WTC11 (cell line): ENCODE data around the gene COL4A5. TPM values are rescaled to one million over a fixed set of nuclear protein-coding genes. Genes with fewer than 3 reads are reported as not detected.

ENCODE experiments used
- ATAC-seq: fragments of 200-7000 bp; cut with Tn5 transposase; 2 replicates; pipeline ENCODE4 v1.10.0; 2021; ENCODE audit warnings: mild to moderate bottlenecking, moderate library complexity
- CTCF ChIA-PET: fragments of 300-600 bp; sonication (Branson Sonifier 250); formaldehyde crosslinking; loops from one replicate; lab custom pipeline; 2021; ENCODE audit warnings: antibody characterized with exemption; lab: Charles Lee
- POLR2A ChIA-PET: fragments of 350-600 bp; sonication (Branson Sonifier 250); formaldehyde crosslinking; loops from one replicate; lab custom pipeline; 2021; ENCODE audit warnings: antibody characterized with exemption; lab: Charles Lee
- DNase-seq: peaks from one replicate; pipeline ENCODE4 v3.0.0; 2021; ENCODE audit warnings: low spot score
- H3K27ac Mint-ChIP-seq: 2 replicates; pipeline ENCODE4 v1.8.0; 2021; ENCODE audit warnings: mixed read lengths
- H3K27me3 Mint-ChIP-seq: 2 replicates; pipeline ENCODE4 v1.8.0; 2021; ENCODE audit warnings: low read depth, mild to moderate bottlenecking, moderate library complexity, mixed read lengths
- H3K36me3 Mint-ChIP-seq: 2 replicates; pipeline ENCODE4 v1.8.0; 2021; ENCODE audit warnings: mixed read lengths
- H3K4me1 Mint-ChIP-seq: 2 replicates; pipeline ENCODE4 v1.8.0; 2022; ENCODE audit warnings: mixed read lengths
- H3K4me3 Mint-ChIP-seq: 2 replicates; pipeline ENCODE4 v1.8.0; 2021; ENCODE audit warnings: mild to moderate bottlenecking, moderate library complexity, mixed read lengths
- H3K9me3 Mint-ChIP-seq: 2 replicates; pipeline ENCODE4 v1.8.0; 2021; ENCODE audit warnings: mixed read lengths
- AFF4 ChIP-seq: sonication (generic); formaldehyde crosslinking; IDR thresholded peaks from 2 replicates; pipeline ENCODE4 v1.8.1; 2023; ENCODE audit warnings: mild to moderate bottlenecking, missing genetic modification reagents, borderline replicate concordance
- ATF6 ChIP-seq: sonication (generic); formaldehyde crosslinking; IDR thresholded peaks from 2 replicates; pipeline ENCODE4 v1.8.1; 2023; ENCODE audit warnings: mild to moderate bottlenecking, missing genetic modification reagents
- FOXK1 ChIP-seq: sonication (generic); formaldehyde crosslinking; IDR thresholded peaks from 2 replicates; pipeline ENCODE4 v1.8.0; 2022; ENCODE audit warnings: mild to moderate bottlenecking, moderate library complexity, missing genetic modification reagents
- JAZF1 ChIP-seq: fragments of 250-450 bp; sonication (Bioruptor Pico); IDR thresholded peaks from 2 replicates; pipeline ENCODE4 v1.9.0; 2021; ENCODE audit warnings: moderate library complexity, mild to moderate bottlenecking, inconsistent platforms
- JUN ChIP-seq: sonication (generic); formaldehyde crosslinking; IDR thresholded peaks from 2 replicates; pipeline ENCODE4 v1.8.0; 2023; ENCODE audit warnings: mild to moderate bottlenecking, missing genetic modification reagents
- NR2C2 ChIP-seq: sonication (generic); formaldehyde crosslinking; IDR thresholded peaks from 2 replicates; pipeline ENCODE4 v1.8.0; 2022; ENCODE audit warnings: mild to moderate bottlenecking, missing genetic modification reagents
- OVOL2 ChIP-seq: fragments of 250-450 bp; sonication (Bioruptor Pico); IDR thresholded peaks from 2 replicates; pipeline ENCODE4 v1.9.0; 2021; ENCODE audit warnings: mild to moderate bottlenecking, borderline replicate concordance
- PRDM15 ChIP-seq: sonication (generic); formaldehyde crosslinking; IDR thresholded peaks from 2 replicates; pipeline ENCODE4 v1.8.0; 2022; ENCODE audit warnings: missing genetic modification reagents
- PRRX2 ChIP-seq: fragments of 250-450 bp; sonication (Bioruptor Pico); IDR thresholded peaks from 2 replicates; pipeline ENCODE4 v1.8.0; 2021; ENCODE audit warnings: mild to moderate bottlenecking
- SMAD4 ChIP-seq: sonication (generic); formaldehyde crosslinking; IDR thresholded peaks from 2 replicates; pipeline ENCODE4 v1.8.0; 2022; ENCODE audit warnings: mild to moderate bottlenecking, missing genetic modification reagents
- ZNF317 ChIP-seq: sonication (generic); formaldehyde crosslinking; IDR thresholded peaks from 2 replicates; pipeline ENCODE4 v1.8.1; 2023; ENCODE audit warnings: low read depth, mild to moderate bottlenecking, moderate library complexity, missing genetic modification reagents, borderline replicate concordance
- ZNF396 ChIP-seq: fragments of 250-450 bp; sonication (Bioruptor Pico); IDR thresholded peaks from 2 replicates; pipeline ENCODE4 v1.8.0; 2021; ENCODE audit warnings: mild to moderate bottlenecking, moderate library complexity, borderline replicate concordance
- ZNF423 ChIP-seq: fragments of 250-450 bp; sonication (Bioruptor Pico); IDR thresholded peaks from 2 replicates; pipeline ENCODE4 v2.1.2; 2022; ENCODE audit warnings: mild to moderate bottlenecking, moderate library complexity
- ZNF425 ChIP-seq: fragments of 250-450 bp; sonication (Bioruptor Pico); conservative IDR thresholded peaks from 2 replicates; pipeline ENCODE4 v1.9.0; 2021; ENCODE audit warnings: mild to moderate bottlenecking
- total RNA-seq: library from RNA; stranded (reverse); gene quantifications from 3 replicates; pipeline ENCODE4 v1.2.3, GENCODE V29; 2021
- TF ChIP-seq, protein P1 (sequence below): sonication (generic); formaldehyde crosslinking; IDR thresholded peaks from 2 replicates; pipeline ENCODE4 v1.8.1; 2022; ENCODE audit warnings: low read depth, mild to moderate bottlenecking, moderate library complexity, missing genetic modification reagents, borderline replicate concordance
- TF ChIP-seq, protein P2 (sequence below): sonication (generic); formaldehyde crosslinking; IDR thresholded peaks from 2 replicates; pipeline ENCODE4 v1.8.0; 2022; ENCODE audit warnings: mild to moderate bottlenecking, missing genetic modification reagents
- TF ChIP-seq, protein P3 (sequence below): sonication (generic); formaldehyde crosslinking; IDR thresholded peaks from 2 replicates; pipeline ENCODE4 v1.8.1; 2022; ENCODE audit warnings: missing genetic modification reagents, borderline replicate concordance

The COL4A5 gene
- total RNA-seq, 1 experiment from 2014 or later, result 30.7 TPM

DNA sequence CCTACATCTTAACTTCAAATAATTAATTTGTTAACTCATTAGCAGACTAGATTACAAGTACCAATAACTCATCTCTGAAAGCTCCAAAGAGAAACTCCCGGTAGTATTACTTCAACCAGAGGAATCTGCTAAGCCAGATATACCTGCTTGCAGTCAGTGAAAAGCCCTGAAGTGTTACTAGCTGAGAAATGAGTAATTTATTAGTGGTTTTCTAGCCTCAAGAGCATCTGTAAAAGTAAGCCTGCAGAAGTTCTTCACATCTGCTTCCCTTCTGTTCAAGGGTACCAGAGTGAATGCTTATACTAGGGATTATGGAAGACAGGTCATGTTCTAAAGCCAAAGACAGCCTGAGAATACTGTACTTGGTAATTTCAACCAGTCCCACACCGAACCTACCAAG is 262.0 kb downstream of the COL4A5 start:
- Mint-ChIP-seq H3K4me3 (no peak overlapping the region), H3K4me1 (no peaks in the 10 kb centered on the region), H3K9me3 (no peaks in the 10 kb centered on the region), H3K36me3 (no peaks in the 10 kb centered on the region), H3K27me3 (no peaks in the 10 kb centered on the region; the same call in 1 of the 2 replicates), H3K27ac (no peak overlapping the region)
- POLR2A ChIA-PET, result no interaction called here
- DNase-seq (no peak), ATAC-seq (no peak)
- CTCF ChIA-PET, result no interaction called here
- TF ChIP-seq, protein P1, sequence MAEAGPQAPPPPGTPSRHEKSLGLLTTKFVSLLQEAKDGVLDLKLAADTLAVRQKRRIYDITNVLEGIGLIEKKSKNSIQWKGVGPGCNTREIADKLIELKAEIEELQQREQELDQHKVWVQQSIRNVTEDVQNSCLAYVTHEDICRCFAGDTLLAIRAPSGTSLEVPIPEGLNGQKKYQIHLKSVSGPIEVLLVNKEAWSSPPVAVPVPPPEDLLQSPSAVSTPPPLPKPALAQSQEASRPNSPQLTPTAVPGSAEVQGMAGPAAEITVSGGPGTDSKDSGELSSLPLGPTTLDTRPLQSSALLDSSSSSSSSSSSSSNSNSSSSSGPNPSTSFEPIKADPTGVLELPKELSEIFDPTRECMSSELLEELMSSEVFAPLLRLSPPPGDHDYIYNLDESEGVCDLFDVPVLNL (CRISPR knock-in tag), result no peak
- TF ChIP-seq ZNF425, result no peak
- TF ChIP-seq, protein P2, sequence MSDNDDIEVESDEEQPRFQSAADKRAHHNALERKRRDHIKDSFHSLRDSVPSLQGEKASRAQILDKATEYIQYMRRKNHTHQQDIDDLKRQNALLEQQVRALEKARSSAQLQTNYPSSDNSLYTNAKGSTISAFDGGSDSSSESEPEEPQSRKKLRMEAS (CRISPR knock-in tag), result no peak
- no peak for TF ChIP-seq AFF4 (CRISPR knock-in tag)
- no peak for TF ChIP-seq ATF6
- no peak for TF ChIP-seq NR2C2 (CRISPR knock-in tag)
- no peak for TF ChIP-seq PRRX2
- no peak for TF ChIP-seq ZNF317
- no peak for TF ChIP-seq JAZF1 (CRISPR knock-in tag)
- no peak for TF ChIP-seq ZNF423 (CRISPR knock-in tag)

GRCh38 chrX:108702530-108702929 is 262.9 kb downstream of the COL4A5 start:
- Mint-ChIP-seq H3K4me1 (no peaks in the 10 kb centered on the region), H3K36me3 (no peaks in the 10 kb centered on the region), H3K9me3 (no peaks in the 10 kb centered on the region), H3K27me3 (no peaks in the 10 kb centered on the region; the same call in 1 of the 2 replicates), H3K4me3 (no peak overlapping the region), H3K27ac (no peak overlapping the region)
- ATAC-seq (no peak), DNase-seq (no peak)
- CTCF ChIA-PET, result interaction anchor here (0.7 kb wide), 1 partner anchor 33 kb away, joined by 4 read pairs; no protein-coding TSS in a partner anchor
- POLR2A ChIA-PET, result no interaction called here
- TF ChIP-seq ZNF425, result no peak
- TF ChIP-seq, protein P3, sequence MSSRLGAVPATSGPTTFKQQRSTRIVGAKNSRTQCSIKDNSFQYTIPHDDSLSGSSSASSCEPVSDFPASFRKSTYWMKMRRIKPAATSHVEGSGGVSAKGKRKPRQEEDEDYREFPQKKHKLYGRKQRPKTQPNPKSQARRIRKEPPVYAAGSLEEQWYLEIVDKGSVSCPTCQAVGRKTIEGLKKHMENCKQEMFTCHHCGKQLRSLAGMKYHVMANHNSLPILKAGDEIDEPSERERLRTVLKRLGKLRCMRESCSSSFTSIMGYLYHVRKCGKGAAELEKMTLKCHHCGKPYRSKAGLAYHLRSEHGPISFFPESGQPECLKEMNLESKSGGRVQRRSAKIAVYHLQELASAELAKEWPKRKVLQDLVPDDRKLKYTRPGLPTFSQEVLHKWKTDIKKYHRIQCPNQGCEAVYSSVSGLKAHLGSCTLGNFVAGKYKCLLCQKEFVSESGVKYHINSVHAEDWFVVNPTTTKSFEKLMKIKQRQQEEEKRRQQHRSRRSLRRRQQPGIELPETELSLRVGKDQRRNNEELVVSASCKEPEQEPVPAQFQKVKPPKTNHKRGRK (CRISPR knock-in tag), result no peak
- no peak for TF ChIP-seq FOXK1 (CRISPR knock-in tag)
- no peak for TF ChIP-seq JUN (CRISPR knock-in tag)
- TF ChIP-seq SMAD4 (CRISPR knock-in tag), result no peak
- no peak for TF ChIP-seq OVOL2 (CRISPR knock-in tag)
- no peak for TF ChIP-seq PRDM15
- TF ChIP-seq ZNF396 (CRISPR knock-in tag), result no peak
